Measurements from ENCODE around the gene EDA.

DNA sequence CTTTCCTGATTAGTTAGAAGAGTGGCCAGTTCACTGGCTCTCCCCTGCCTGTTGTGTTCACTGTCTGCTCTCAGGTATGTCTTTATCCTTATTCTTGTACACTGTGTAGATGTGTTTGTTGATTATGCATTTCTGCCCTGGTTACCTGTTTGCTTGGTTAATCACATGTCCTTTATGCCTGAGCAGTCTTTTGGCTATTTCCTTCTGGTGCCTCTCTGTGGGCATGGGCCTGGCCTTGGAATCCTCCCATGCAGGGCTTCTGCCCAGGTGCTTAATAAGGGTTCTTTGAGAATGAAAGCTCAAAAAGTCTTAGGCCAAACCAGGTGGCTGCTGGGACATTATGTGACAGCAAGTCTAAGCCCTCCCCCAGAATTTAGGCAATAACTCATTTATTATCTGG, 472.8 kb downstream of the EDA start:
- TF ChIP-seq, protein P1, sequence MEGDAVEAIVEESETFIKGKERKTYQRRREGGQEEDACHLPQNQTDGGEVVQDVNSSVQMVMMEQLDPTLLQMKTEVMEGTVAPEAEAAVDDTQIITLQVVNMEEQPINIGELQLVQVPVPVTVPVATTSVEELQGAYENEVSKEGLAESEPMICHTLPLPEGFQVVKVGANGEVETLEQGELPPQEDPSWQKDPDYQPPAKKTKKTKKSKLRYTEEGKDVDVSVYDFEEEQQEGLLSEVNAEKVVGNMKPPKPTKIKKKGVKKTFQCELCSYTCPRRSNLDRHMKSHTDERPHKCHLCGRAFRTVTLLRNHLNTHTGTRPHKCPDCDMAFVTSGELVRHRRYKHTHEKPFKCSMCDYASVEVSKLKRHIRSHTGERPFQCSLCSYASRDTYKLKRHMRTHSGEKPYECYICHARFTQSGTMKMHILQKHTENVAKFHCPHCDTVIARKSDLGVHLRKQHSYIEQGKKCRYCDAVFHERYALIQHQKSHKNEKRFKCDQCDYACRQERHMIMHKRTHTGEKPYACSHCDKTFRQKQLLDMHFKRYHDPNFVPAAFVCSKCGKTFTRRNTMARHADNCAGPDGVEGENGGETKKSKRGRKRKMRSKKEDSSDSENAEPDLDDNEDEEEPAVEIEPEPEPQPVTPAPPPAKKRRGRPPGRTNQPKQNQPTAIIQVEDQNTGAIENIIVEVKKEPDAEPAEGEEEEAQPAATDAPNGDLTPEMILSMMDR (IDR thresholded peaks at IDR 0.05 in 8 of 11, conservative IDR thresholded peaks at IDR 0.05 in 3 of 11), result no peak
- no peak for TF ChIP-seq POLR2A (IDR thresholded peaks at IDR 0.05)
- TF ChIP-seq POLR2AphosphoS5 (IDR thresholded peaks at IDR 0.05), result no peak
